ENCODE results near the gene RBCK1.
A peak's percentile ranks its signal among the peaks of the same experiment; 100 is the strongest.

The RBCK1 gene

DNA sequence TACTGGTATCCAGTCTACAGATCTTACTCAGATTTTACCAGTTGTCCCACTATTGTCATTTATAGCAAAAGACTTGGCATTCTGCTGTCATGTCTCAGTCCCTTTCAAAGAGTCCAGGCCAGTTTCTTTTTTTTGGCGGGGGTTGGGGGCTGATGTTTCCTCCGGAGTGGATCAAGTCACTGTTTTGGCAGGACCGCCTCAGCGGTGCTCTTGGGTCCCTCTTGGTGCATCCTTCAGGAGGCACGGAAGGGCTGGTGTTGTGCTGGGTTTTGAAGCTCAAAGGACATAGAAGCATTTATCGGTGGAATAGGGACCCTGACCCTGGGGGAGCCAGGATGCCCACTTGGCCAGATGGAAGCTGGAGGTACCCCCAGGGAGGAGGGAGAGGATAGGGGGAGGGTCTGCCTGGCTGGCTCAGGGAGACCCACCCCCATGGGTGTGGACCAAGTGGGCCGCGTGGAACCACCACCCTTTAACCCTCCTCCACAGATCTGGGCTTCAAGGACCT, 10.8 kb downstream of the RBCK1 start:
- no peak for DNase-seq (ENCODE audit: low read depth)

DNA sequence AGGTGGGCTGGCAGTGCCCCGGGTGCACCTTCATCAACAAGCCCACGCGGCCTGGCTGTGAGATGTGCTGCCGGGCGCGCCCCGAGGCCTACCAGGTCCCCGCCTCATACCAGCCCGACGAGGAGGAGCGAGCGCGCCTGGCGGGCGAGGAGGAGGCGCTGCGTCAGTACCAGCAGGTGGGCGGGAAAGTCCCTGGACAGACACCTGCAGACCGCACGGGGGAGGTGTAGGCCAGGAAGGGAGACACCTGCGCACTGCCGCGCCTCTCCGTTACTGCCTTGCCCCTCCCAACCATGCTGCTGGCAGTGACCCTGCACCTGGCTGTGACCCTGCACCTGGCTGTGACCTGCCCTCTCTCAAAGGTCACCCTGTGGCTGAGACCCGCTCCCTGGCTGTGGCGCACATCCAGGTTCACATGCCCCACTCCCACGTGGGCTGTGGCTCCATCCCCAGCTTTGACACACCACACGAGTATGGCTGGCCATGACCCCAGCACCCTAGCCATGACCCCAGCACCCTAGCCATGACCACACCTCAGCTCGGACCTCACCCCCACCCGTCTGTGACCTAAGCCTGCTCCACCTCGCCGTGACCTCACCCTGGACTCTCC, 11.6 kb downstream of the RBCK1 start:
- no peak for DNase-seq (ENCODE audit: low read depth)

GRCh38 chr20:420166-420620, 12.1 kb downstream of the RBCK1 start:
- DNase-seq (ENCODE audit: low read depth) = no peak

DNA sequence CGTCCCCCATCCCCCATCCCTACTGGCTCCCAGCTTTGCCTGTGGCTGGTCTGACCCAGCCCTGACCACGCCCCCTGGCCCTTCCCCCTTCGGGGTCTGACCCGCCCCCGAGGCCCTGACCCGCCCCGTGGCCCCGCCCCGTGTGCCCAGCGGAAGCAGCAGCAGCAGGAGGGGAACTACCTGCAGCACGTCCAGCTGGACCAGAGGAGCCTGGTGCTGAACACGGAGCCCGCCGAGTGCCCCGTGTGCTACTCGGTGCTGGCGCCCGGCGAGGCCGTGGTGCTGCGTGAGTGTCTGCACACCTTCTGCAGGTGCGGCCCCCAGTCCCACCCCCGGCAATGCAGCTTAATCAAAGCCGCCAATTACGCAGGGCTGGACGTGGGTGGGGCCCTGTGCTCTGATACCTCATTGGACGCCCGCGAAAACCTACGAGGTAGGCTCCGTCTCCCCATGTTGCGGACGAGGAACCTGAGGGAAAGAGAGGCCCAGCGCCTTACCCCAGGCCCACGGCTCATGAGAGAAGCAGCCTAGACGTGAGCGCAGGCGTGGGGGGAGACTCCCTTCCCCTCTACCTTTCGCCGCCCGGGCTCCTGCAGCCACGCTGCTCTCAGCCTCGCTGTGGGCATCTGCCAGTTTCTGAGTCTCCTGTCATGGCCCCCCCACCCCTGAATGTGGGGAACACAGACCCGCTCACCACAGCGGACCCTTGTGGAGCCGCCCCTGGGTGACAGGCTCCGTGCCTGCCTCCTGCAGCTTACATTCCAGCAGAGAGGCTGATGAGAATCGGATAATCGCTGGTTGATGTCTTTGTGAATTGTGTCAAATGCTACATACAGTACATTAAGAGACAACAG, 12.8 kb downstream of the RBCK1 start:
- peak; percentile 30 for DNase-seq (ENCODE audit: low read depth)

DNA sequence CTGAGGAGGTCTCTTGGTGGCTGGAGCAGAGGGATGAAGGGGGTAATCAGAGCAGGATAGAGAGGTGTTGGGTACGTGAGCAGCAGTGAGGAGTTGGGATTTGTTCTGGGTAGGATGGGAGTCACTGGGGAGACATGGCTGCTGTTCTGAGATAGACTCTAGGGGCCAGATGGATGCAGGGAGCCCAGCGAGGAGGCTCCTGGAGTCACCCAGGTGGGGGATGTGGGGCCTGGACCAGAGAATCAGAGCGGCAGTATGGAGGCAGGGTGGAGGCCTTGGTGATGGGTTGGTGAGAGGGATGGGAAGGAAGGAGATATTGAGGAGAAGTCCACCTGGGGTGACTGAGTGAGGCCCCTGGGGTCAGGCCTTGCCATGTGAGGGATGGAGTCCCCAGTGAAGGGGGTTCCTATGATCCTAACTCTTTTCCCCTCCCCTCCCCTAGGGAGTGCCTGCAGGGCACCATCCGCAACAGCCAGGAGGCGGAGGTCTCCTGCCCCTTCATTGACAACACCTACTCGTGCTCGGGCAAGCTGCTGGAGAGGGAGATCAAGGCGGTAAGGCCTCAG, 13.7 kb downstream of the RBCK1 start:
- DNase-seq (ENCODE audit: low read depth) = no peak

DNA sequence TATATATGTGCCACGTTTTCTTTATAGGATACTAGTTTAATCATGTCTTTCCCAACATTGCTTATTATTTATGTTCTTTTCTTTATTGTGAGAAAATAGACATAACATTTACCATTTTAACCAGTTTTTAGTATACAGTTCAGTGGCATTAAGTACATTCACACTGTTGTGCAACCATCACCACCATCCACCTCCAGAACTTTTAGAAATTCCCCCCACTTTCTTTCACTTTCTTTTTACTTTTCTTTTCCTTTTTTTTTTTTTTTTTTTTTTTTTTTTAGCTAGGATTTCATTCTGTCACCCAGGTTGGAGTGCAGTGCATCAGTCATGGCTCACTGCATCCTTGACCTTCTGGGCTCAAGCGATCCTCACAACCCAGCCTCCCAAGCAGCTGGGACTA, 18.5 kb downstream of the RBCK1 start:
- DNase-seq (ENCODE audit: low read depth) = no peak

DNA sequence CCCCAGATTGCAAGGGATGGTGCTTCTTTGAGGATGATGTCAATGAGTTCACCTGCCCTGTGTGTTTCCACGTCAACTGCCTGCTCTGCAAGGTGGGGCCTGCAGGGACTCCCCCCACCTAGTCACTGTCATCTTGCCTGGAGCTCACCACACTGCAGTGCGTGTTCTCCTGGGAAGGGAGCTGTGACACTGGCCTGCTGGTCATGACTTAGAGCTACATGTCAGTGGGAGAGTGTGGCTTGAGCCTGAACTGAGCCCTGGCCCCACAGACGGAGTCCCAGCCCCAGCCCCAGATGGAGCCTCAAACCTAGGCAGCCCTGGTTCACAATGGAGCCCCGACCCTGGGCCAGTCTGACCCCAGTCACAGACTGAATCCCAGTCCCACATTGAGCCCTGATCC, 19.3 kb downstream of the RBCK1 start:
- DNase-seq (ENCODE audit: low read depth) = no peak

DNA sequence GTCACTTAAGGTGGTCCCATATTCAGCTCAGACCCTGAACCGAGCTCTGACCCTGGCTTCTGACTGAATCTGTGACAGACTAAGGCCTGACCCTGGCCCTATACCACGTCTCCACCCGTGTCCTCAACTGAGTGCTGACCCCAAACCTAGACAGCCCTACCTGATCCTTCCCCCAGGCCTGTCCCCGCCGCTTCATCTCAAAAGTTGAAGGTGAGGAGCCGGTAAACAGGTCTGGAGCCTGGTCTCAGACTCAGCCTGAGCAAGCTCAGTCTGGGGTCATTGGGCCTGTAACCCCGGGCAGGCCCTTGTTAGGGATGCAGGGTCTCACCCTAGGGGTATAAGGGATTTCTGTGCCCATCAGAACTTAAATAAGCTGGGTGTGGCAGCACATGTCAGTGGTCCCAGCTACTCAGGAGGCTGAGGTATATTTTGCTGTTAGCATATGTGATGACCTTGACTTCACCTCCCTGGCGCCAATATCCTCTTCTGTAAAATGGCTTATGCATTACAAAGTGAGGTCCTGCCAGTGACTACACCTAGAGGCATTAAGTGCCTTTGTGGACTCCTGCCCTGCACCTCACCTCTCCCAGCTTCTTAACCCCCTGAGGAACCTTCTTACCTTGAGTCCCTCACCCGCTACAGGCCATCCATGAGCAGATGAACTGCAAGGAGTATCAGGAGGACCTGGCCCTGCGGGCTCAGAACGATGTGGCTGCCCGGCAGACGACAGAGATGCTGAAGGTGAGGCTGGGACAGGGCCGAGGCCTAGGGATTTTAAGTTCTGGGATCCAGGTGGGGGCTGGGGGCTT, 20.0 kb downstream of the RBCK1 start:
- no peak for DNase-seq (ENCODE audit: low read depth)

- DNase-seq (ENCODE audit: low read depth) = no peak
Observed at GRCh38 chr20:428658-429200, 20.6 kb downstream of the RBCK1 start.

GRCh38 chr20:430091-430999, 22.2 kb downstream of the RBCK1 start:
- no peak for DNase-seq (ENCODE audit: low read depth)

DNA sequence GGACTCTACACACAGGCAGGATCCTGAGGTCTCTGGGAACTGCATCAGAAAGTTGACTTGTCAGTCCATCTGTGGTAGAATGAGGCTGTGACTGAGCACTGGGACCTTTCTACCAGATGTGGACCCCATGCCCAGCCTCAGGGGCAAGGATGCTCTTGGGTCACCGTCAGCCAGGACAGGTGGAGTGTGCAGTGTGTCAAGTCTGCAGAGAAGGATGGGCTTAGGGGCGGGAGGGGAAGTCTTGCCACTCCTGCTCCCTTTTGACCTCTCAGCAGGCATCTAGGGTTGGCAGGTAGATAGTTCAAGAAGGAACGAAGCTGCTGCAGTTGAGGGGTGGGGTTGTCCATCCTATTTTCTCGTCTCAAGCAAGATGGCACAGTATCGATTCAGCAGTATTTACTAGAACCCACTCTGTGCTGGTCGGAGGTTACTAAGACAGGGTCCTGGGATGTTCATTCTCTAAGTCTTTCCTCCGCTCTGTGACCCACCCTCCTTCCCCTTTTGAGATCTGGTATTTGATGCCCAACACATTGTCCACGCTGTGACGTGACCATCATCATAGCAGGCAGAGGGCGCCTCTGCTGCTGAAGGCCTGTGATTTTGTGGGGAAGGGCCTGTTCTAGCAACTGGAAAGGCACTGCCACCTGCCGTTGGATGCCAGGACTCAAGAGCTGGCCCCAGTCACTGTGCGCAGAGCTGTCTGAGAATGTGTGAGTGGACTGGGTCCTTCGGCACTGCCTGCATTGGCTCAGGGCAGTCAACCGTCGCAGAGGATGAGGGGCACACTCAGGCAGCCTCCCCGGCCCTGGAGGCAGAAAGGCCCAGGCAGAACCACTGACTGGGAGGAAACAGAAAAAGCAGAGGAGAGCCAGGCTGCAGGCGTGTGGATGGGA, 23.2 kb downstream of the RBCK1 start:
- DNase-seq (ENCODE audit: low read depth) = peak; percentile 80

DNA sequence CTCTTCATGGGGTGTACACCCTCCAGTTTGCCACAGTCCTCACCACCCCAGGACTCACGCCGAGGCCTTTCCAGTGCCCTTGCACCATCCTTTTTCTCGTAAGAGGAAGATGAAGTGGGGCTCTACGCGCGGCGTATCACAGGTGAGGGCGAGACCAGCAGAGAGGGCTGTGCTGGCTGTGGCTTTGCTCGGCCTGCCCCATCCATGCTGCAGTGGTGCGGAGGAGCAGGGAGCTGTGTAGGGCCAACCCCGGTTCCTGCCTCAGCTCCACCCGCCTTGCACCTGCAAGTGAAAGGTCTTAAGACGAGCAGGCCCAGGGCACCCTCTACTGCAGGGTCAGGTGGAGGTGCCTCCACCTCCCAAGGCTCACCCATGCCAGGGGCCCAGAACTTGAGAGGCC, 24.1 kb downstream of the RBCK1 start:
- DNase-seq (ENCODE audit: low read depth) = no peak

GRCh38 chr20:432677-433299, 24.7 kb downstream of the RBCK1 start:
- DNase-seq (ENCODE audit: low read depth) = no peak

DNA sequence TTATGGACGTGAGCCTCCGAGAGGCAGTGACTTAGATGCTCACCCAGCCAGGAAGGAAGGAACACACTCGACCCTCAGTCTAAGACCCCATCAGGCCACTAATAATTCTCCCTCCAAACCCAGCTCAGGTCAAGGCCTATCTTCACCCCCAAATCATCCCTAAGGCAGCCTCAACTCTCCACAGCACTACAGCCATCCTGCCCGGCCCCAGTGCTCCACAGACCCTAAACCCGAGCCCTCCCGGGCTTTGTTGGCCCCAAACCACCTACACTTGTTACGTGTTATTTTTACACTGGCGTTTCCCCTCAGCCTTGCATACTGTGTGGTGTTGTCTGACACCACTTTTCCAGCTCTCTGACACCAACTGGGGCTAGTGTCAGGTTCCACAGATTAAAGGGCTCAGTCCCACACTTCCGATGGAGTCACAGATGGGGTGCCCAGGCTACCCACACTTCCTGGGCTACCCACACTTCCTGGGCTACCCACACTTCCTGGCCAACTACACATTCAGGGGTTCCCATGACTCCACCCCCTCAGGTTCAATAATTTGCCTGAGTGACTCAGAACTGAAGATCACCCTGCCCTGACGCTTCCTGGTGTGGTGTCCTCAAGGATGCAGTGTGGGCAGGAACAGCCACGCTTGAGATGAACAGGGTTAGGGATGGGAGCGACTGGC, 25.3 kb downstream of the RBCK1 start:
- peak; percentile 64 for DNase-seq (ENCODE audit: low read depth)

DNA sequence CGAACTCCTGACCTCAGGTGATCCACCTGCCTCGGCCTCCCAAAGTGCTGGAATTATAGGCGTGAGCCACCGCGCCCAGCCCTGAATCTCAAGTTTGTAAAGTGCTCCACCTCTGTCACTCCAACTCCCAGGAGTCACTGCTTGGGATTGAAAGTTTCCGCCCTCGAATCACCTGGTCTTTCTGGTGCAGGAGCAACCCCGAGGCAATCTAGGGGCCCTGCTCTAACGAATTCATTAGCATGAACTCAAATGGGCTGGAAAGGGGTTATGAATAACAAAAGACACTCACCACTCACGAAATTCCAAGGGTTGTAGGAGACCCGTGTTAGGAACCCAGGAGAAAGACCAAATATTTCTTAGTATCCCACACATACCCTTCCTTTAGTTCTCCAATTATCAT, 26.1 kb downstream of the RBCK1 start:
- no peak for DNase-seq (ENCODE audit: low read depth)

DNA sequence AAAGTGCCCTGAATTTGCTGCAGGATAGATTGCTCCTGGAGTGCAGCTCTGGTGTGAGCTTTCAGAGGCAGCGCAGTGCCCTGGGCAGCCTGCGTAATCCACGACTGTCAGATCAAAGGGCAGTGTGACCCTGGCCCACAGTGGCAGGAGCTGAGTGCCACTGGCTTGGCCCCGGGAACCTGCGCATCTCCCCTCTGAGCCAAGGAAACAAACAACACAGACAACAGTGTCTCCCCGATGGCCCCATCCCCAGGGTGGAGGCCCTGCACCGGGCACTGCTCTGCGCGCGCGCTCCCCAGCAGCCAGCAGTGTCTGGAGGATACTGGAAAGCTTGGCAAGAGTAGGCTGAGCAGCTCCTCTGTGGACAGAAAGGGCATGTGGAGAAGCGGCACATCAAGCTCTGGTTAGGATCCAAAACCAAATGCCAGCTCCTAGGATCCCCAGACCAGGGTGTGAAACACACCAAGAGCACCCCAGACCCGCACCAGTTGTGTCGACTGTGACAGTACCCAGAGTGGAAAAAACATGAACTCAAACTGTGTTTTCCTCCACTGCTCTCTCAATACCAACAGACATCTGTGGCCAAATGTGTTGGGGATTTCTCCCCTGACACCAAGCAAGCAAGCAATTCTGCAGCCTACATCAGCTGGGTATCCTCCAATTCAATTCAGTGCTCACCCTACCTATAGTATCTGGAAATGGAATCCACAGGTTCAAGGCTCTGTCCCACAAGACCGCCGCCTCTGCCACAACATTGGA, 26.7 kb downstream of the RBCK1 start:
- DNase-seq (ENCODE audit: low read depth) = no peak

DNA sequence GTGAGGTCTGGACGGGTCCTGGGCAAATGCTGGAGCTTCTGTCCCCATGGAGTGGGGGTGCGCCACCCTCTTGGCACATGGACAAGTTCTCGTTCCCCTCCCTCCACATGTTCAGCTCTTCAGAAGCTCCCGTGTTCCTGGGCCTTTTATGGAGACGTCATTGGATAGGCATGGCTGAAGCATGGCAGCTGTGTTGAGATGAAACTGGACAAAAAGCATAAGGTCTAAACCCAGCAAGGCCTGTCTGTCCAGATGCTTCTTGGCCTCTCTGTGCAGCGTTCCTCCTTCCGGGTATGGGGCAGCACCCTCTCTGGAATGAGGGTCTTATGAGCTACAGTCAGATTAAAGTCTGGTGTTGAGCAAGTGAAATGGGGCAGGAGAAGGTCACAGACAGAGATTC, 27.5 kb downstream of the RBCK1 start:
- no peak for DNase-seq (ENCODE audit: low read depth)

GRCh38 chr20:436476-436875, 28.4 kb downstream of the RBCK1 start:
- no peak for DNase-seq (ENCODE audit: low read depth)

Data from ELR (cell line).